HG03135 (cell line): ENCODE measurements around the gene MAFG.

Source experiments
- ATAC-seq: cut with Tn5 transposase; IDR thresholded peaks from one replicate; pipeline ENCODE4 v1.9.1; 2021; ENCODE audit warnings: mild to moderate bottlenecking, moderate library complexity; ENCODE audit not compliant: unreplicated experiment

The MAFG gene

GRCh38 chr17:81870131-81870980, 57.2 kb downstream of the MAFG start:
- ATAC-seq: peak; percentile 18

DNA sequence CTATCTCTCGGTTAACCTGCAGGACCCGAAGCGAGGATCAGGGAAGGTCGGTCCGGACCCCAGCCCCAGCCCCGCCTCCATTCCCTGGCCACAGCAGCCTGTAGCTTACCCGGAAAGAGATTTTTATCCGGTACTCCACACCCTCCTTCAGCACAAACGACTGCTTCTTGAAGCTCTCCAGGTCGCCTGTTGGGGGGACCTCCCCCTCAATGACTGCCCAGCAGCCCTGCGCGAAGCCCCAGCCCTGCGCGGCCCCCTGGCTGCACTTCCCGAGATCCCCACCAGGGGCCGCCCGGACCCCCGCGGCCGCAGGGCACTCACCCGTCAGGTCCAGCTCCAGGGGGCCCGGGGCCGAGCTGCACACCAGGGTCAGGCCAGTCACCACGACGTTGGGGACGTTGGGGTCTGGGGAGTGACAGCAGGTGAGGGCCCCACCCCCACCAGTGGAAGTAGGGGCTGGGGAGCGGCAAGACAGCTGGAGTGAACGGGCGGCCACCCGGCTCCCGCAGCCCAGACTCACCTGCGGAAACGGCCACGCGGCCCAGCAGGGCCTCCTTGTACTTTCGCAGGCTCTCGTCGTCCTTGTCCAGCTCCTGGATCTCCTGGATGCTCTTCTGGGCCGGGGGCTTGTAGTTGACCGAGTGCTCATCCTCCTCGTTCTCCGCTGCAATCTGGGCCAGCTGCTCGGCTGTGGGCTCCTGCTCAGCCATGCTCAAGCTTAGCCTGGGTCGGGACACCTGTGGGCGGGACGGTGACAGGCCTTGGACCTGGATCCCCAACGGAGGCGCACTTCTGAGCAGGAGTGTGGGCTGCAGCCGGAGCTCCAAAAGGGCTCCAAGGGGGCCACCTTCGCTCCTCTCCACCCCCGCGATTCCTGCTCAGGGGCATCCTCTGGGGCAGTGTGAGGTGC, 58.1 kb downstream of the MAFG start:
- no peak for ATAC-seq

DNA sequence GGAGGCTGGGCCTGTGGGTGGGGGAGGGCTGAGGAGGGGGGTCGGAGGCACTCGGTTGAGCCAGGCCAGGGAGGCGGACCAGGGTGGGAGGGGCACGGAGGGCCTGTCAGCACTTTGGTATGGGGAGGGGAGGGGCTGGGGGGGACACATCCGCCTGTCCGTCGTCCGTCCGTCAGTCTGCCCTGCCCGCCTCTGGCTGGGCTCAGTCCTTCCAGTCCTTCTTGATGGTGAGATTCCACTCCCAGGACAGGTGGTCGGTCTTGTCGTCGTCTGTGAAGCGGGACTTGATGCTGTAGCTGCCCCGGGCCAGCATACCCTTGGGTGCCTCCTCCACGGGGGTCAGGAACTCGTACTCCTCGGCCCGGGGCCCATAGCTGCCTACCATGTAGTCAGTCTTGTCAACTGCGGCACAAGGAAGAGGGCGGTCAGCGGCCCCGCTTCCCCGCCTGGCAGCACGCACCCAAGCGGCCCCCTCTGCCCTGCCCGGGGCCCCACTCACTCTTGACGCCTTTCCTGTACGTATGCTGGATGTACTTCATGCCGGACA, 58.8 kb downstream of the MAFG start:
- ATAC-seq: no peak
